Left renal pelvis (tissue), 4 donors: ENCODE data around the gene ANAPC4. TPM values are rescaled to one million over a fixed set of nuclear protein-coding genes. Genes with fewer than 3 reads are reported as not detected.

Experiments used
- DNase-seq, 4 donors: peaks; one replicate each; pipeline ENCODE4 v3.0.0-alpha.2; 2013; ENCODE audit warnings: low read depth in 4 of 4, low spot score in 3 of 4
- polyA plus RNA-seq, 4 donors: library from polyadenylated mRNA; unstranded; fragments of 120-200 nt; gene quantifications; one replicate each; pipeline ENCODE4 v1.2.1, GENCODE V29; 2013; ENCODE audit not compliant: insufficient read length in 4 of 4

Gene ANAPC4
- polyA plus RNA-seq, 4 donors, result 34.5 to 61.3 (median 43.1) TPM

GRCh38 chr4:25427871-25428270, 50.8 kb downstream of the ANAPC4 start:
- no peak for DNase-seq

GRCh38 chr4:25430630-25431029, 53.6 kb downstream of the ANAPC4 start:
- no peak for DNase-seq

- DNase-seq, result no peak
These were observed 57.1 kb downstream of the ANAPC4 start for GRCh38 chr4:25433966-25434827.

GRCh38 chr4:25437926-25438325, 60.9 kb downstream of the ANAPC4 start:
- no peak for DNase-seq

GRCh38 chr4:25439918-25440477, 62.9 kb downstream of the ANAPC4 start:
- DNase-seq, result peak; percentile 31 to 48 (median 36)

GRCh38 chr4:25440478-25441030, 63.5 kb downstream of the ANAPC4 start:
- DNase-seq, result no peak

- DNase-seq, result peak in 2 of 4 donors; percentile 33 to 46
These were observed 64.6 kb downstream of the ANAPC4 start for GRCh38 chr4:25441519-25442117.

- no peak for DNase-seq
These were observed 65.8 kb downstream of the ANAPC4 start for GRCh38 chr4:25442863-25443307.

- no peak for DNase-seq
These were observed 66.8 kb downstream of the ANAPC4 start for GRCh38 chr4:25443851-25444250.

- no peak for DNase-seq
These were observed 69.5 kb downstream of the ANAPC4 start for GRCh38 chr4:25446611-25447010.

GRCh38 chr4:25448379-25449109, 71.5 kb downstream of the ANAPC4 start:
- no peak for DNase-seq

- DNase-seq, result no peak
These were observed 72.2 kb downstream of the ANAPC4 start for GRCh38 chr4:25449270-25449669.

GRCh38 chr4:25449688-25450087, 72.6 kb downstream of the ANAPC4 start:
- DNase-seq, result no peak

GRCh38 chr4:25450491-25450901, 73.4 kb downstream of the ANAPC4 start:
- DNase-seq, result no peak

- DNase-seq, result no peak
These were observed 74.6 kb downstream of the ANAPC4 start for GRCh38 chr4:25451676-25452075.

- no peak for DNase-seq
These were observed 75.0 kb downstream of the ANAPC4 start for GRCh38 chr4:25452081-25452480.

- DNase-seq, result no peak
These were observed 77.4 kb downstream of the ANAPC4 start for GRCh38 chr4:25454476-25454875.

GRCh38 chr4:25457053-25457715, 80.1 kb downstream of the ANAPC4 start:
- DNase-seq, result no peak

GRCh38 chr4:25466966-25467697, 90.1 kb downstream of the ANAPC4 start:
- no peak for DNase-seq
